Smooth muscle cell (in vitro differentiated cells): ENCODE results near the gene TOPAZ1. TPM values are rescaled to one million over a fixed set of nuclear protein-coding genes. Genes with fewer than 3 reads are reported as not detected.

Experiments
- DNase-seq: peaks from one replicate; lab custom pipeline; 2025; ENCODE audit not compliant: unreplicated experiment; lab: John Stamatoyannopoulos, UW
- H2AFZ ChIP-seq: fragments of 200-600 bp; sonication (generic); 2 replicates; pipeline ENCODE4 v1.6.0; 2016; ENCODE audit warnings: antibody characterized with exemption, low read depth, mild to moderate bottlenecking
- H3F3A ChIP-seq: fragments of 200-600 bp; sonication (generic); 2 replicates; pipeline ENCODE4 v1.6.0; 2017; ENCODE audit warnings: antibody characterized with exemption, low read depth
- H3K27ac ChIP-seq: fragments of 200-600 bp; sonication (generic); 2 replicates; pipeline ENCODE4 v1.5.1; 2016; ENCODE audit warnings: low read depth, mild to moderate bottlenecking
- H3K27me3 ChIP-seq: fragments of 200-600 bp; sonication (generic); 2 replicates; pipeline ENCODE4 v1.6.1; 2016; ENCODE audit warnings: low read depth, mild to moderate bottlenecking
- H3K36me3 ChIP-seq: fragments of 200-600 bp; sonication (generic); 2 replicates; pipeline ENCODE4 v1.5.1; 2016; ENCODE audit warnings: low read depth
- H3K4me1 ChIP-seq: fragments of 200-600 bp; sonication (generic); 2 replicates; pipeline ENCODE4 v1.5.1; 2016; ENCODE audit warnings: low read depth
- H3K4me2 ChIP-seq: fragments of 200-600 bp; sonication (generic); 2 replicates; pipeline ENCODE4 v1.6.0; 2016; ENCODE audit warnings: mild to moderate bottlenecking
- H3K4me3 ChIP-seq: fragments of 200-600 bp; sonication (generic); 2 replicates; pipeline ENCODE4 v1.5.1; 2016; ENCODE audit warnings: mild to moderate bottlenecking
- H3K79me2 ChIP-seq: fragments of 200-600 bp; sonication (generic); 2 replicates; pipeline ENCODE4 v1.6.0; 2016; ENCODE audit warnings: low read depth, mild to moderate bottlenecking
- H3K9ac ChIP-seq: fragments of 200-600 bp; sonication (generic); 2 replicates; pipeline ENCODE4 v1.6.0; 2016; ENCODE audit warnings: low read depth
- H3K9me3 ChIP-seq: fragments of 200-600 bp; sonication (generic); replicated peaks from 2 replicates; pipeline ENCODE4 v1.5.1; 2016; ENCODE audit warnings: low read depth
- H4K20me1 ChIP-seq: fragments of 200-600 bp; sonication (generic); 2 replicates; pipeline ENCODE4 v1.6.0; 2016; ENCODE audit warnings: low read depth
- WGBS: methylation state at CpG from one replicate; pipeline ENCODE4 v1.1.7; 2016; ENCODE audit warnings: low lambda C conversion rate; 5-methylcytosine and 5-hydroxymethylcytosine counted together
- polyA plus RNA-seq: library from polyadenylated mRNA; unstranded; fragments of >200 nt; fragmentation: Nextera tagmentation; extraction: Ambion mirVana; gene quantifications from 2 replicates; pipeline ENCODE4 v1.2.1, GENCODE V29; 2016
- total RNA-seq: library from RNA; depleted of rRNA; stranded (reverse); fragments of >200 nt; gene quantifications from 2 replicates; pipeline ENCODE4 v1.2.3, GENCODE V29; 2014
- TF ChIP-seq, protein P1 (sequence below): fragments of 200-600 bp; sonication (generic); IDR thresholded peaks from 2 replicates; pipeline ENCODE4 v1.5.1; 2017; ENCODE audit warnings: borderline replicate concordance, mild to moderate bottlenecking, antibody characterized with exemption; ENCODE audit not compliant: insufficient read depth, poor library complexity, severe bottlenecking

Gene TOPAZ1
- total and polyA plus RNA-seq, 2 experiments from 2014 or later, result not detected

- Histone ChIP-seq H3K36me3 (no peaks in the 10 kb centered on the region), H3K27ac (no peak overlapping the region), H3K4me1 (no peaks in the 10 kb centered on the region), H4K20me1 (no peaks in the 10 kb centered on the region), H3K4me3 (no peak overlapping the region), H2AFZ (no peak overlapping the region), H3K9me3 (no peaks in the 10 kb centered on the region), H3F3A (no peaks in the 10 kb centered on the region), H3K79me2 (no peaks in the 10 kb centered on the region), H3K4me2 (no peak overlapping the region), H3K27me3 (peaks cover 15% of the 10 kb centered on the region), H3K9ac (no peak overlapping the region)
- DNase-seq, result no peak
- WGBS, result 94% methylated on average over 2 of the region's 2 CpGs
- TF ChIP-seq, protein P1, sequence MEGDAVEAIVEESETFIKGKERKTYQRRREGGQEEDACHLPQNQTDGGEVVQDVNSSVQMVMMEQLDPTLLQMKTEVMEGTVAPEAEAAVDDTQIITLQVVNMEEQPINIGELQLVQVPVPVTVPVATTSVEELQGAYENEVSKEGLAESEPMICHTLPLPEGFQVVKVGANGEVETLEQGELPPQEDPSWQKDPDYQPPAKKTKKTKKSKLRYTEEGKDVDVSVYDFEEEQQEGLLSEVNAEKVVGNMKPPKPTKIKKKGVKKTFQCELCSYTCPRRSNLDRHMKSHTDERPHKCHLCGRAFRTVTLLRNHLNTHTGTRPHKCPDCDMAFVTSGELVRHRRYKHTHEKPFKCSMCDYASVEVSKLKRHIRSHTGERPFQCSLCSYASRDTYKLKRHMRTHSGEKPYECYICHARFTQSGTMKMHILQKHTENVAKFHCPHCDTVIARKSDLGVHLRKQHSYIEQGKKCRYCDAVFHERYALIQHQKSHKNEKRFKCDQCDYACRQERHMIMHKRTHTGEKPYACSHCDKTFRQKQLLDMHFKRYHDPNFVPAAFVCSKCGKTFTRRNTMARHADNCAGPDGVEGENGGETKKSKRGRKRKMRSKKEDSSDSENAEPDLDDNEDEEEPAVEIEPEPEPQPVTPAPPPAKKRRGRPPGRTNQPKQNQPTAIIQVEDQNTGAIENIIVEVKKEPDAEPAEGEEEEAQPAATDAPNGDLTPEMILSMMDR, result no peak
These were observed 50.6 kb downstream of the TOPAZ1 start for GRCh38 chr3:44292276-44292675.

- Histone ChIP-seq H3K9ac (no peak overlapping the region), H2AFZ (no peak overlapping the region), H3K27ac (no peak overlapping the region), H3K4me3 (no peak overlapping the region), H3K9me3 (no peaks in the 10 kb centered on the region), H3K36me3 (no peaks in the 10 kb centered on the region), H3K4me1 (no peaks in the 10 kb centered on the region), H4K20me1 (no peaks in the 10 kb centered on the region), H3K27me3 (peaks cover 15% of the 10 kb centered on the region), H3K4me2 (no peak overlapping the region), H3K79me2 (no peaks in the 10 kb centered on the region), H3F3A (no peaks in the 10 kb centered on the region)
- no peak for DNase-seq
- TF ChIP-seq, protein P1, result no peak
- 95% methylated on average over 1 of the region's 1 CpG for WGBS
These were observed 51.3 kb downstream of the TOPAZ1 start for GRCh38 chr3:44292947-44293346.

DNA sequence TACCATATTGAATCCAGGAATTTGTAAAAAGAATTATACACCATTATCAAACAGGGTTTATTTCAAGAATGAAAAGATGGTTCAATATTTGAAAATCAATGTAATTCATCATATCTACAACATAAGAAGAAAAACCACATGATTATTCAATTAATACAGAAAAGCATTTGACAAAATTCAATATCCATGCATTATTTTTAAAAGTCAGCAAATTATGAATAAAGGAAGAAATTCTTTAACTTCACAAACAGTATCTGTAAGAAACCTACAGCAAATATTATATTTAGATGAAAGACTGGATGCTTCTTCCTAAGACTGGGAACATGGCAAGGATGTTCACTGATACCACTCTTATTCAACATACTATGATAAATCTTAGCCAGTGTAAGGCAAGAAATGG lies 55.6 kb downstream of the TOPAZ1 start:
- H2AFZ ChIP-seq, result no peak overlapping the region
- no peak for DNase-seq
- H4K20me1 ChIP-seq, result no peaks in the 10 kb centered on the region
- no peaks in the 10 kb centered on the region for H3K36me3 ChIP-seq
- H3K27ac ChIP-seq, result no peak overlapping the region
- H3K4me3 ChIP-seq, result no peak overlapping the region
- H3K79me2 ChIP-seq, result no peaks in the 10 kb centered on the region
- peaks cover 15% of the 10 kb centered on the region for H3K27me3 ChIP-seq
- H3K9ac ChIP-seq, result no peak overlapping the region
- no peaks in the 10 kb centered on the region for H3K9me3 ChIP-seq
- no peaks in the 10 kb centered on the region for H3K4me1 ChIP-seq
- TF ChIP-seq, protein P1, result no peak
- no peaks in the 10 kb centered on the region for H3F3A ChIP-seq
- H3K4me2 ChIP-seq, result no peak overlapping the region

GRCh38 chr3:44301746-44302145 lies 60.1 kb downstream of the TOPAZ1 start:
- Histone ChIP-seq H4K20me1 (no peaks in the 10 kb centered on the region), H3K9ac (no peak overlapping the region), H3K4me3 (no peak overlapping the region), H3F3A (no peaks in the 10 kb centered on the region), H3K27ac (no peak overlapping the region), H3K4me2 (no peak overlapping the region), H3K27me3 (no peaks in the 10 kb centered on the region), H3K36me3 (no peaks in the 10 kb centered on the region), H2AFZ (no peak overlapping the region), H3K79me2 (no peaks in the 10 kb centered on the region), H3K9me3 (no peaks in the 10 kb centered on the region), H3K4me1 (no peaks in the 10 kb centered on the region)
- TF ChIP-seq, protein P1, result no peak
- no peak for DNase-seq
- WGBS, result 90% methylated on average over 3 of the region's 3 CpGs
